Ishikawa (cell line): Measurements from ENCODE around the gene GRM7.

Experiments
- CEBPB ChIP-seq: IDR thresholded peaks from 2 replicates; pipeline ENCODE4 v1.6.1; 2012
- EGR1 ChIP-seq: IDR thresholded peaks from 2 replicates; pipeline ENCODE4 v1.6.1; 2012
- EP300 ChIP-seq: IDR thresholded peaks from 2 replicates; pipeline ENCODE4 v1.6.1; 2012; ENCODE audit warnings: borderline replicate concordance
- NFIC ChIP-seq: IDR thresholded peaks from 2 replicates; pipeline ENCODE4 v1.6.1; 2012
- RAD21 ChIP-seq: IDR thresholded peaks from 2 replicates; pipeline ENCODE4 v1.6.1; 2012; ENCODE audit warnings: low read depth
- TAF1 ChIP-seq: IDR thresholded peaks from 2 replicates; pipeline ENCODE4 v1.6.1; 2012; ENCODE audit warnings: low read depth, mild to moderate bottlenecking
- TCF12 ChIP-seq: IDR thresholded peaks from 2 replicates; pipeline ENCODE4 v1.6.1; 2012; ENCODE audit warnings: low read depth
- TEAD4 ChIP-seq: IDR thresholded peaks from 2 replicates; pipeline ENCODE4 v1.6.1; 2012
- YY1 ChIP-seq: IDR thresholded peaks from 2 replicates; pipeline ENCODE4 v1.6.1; 2012; ENCODE audit warnings: low read depth
- ZBTB7A ChIP-seq: IDR thresholded peaks from 2 replicates; pipeline ENCODE4 v1.6.1; 2012; ENCODE audit warnings: low read depth
- TF ChIP-seq, protein P1 (sequence below): IDR thresholded peaks from 2 replicates; pipeline ENCODE4 v1.6.1; 2012
- TF ChIP-seq, protein P2 (sequence below): IDR thresholded peaks from 2 replicates; pipeline ENCODE4 v1.6.1; 2012; ENCODE audit warnings: low read depth, mild to moderate bottlenecking
- TF ChIP-seq, protein P3 (sequence below): IDR thresholded peaks from 2 replicates; pipeline ENCODE4 v1.6.1; 2012

DNA sequence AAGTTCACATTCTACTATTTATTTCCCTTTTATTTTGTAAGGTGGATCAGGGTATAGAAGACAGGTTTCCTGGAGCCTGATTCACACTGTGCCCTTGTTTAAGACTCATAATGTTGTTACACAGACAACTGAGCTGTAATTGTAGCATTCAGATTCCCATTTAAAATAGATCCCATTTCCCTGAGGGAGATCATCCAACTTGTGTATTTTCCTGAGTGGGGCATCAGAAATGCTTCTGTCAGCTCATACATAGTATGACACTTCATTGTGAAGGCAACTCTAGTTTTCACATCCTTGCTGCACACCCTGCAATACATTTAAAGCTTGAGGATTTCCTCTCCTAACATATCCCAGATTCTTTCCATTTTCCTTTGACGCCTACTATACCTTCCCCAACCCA, 659.7 kb downstream of the GRM7 start:
- TF ChIP-seq TAF1: no peak
- TF ChIP-seq ZBTB7A: no peak
- TF ChIP-seq EP300: no peak
- no peak for TF ChIP-seq RAD21
- TF ChIP-seq, protein P1, sequence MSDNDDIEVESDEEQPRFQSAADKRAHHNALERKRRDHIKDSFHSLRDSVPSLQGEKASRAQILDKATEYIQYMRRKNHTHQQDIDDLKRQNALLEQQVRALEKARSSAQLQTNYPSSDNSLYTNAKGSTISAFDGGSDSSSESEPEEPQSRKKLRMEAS: no peak
- no peak for TF ChIP-seq CEBPB
- TF ChIP-seq, protein P2, sequence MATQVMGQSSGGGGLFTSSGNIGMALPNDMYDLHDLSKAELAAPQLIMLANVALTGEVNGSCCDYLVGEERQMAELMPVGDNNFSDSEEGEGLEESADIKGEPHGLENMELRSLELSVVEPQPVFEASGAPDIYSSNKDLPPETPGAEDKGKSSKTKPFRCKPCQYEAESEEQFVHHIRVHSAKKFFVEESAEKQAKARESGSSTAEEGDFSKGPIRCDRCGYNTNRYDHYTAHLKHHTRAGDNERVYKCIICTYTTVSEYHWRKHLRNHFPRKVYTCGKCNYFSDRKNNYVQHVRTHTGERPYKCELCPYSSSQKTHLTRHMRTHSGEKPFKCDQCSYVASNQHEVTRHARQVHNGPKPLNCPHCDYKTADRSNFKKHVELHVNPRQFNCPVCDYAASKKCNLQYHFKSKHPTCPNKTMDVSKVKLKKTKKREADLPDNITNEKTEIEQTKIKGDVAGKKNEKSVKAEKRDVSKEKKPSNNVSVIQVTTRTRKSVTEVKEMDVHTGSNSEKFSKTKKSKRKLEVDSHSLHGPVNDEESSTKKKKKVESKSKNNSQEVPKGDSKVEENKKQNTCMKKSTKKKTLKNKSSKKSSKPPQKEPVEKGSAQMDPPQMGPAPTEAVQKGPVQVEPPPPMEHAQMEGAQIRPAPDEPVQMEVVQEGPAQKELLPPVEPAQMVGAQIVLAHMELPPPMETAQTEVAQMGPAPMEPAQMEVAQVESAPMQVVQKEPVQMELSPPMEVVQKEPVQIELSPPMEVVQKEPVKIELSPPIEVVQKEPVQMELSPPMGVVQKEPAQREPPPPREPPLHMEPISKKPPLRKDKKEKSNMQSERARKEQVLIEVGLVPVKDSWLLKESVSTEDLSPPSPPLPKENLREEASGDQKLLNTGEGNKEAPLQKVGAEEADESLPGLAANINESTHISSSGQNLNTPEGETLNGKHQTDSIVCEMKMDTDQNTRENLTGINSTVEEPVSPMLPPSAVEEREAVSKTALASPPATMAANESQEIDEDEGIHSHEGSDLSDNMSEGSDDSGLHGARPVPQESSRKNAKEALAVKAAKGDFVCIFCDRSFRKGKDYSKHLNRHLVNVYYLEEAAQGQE: no peak
- TF ChIP-seq NFIC: no peak
- TF ChIP-seq YY1: no peak
- TF ChIP-seq TEAD4: no peak
- no peak for TF ChIP-seq TCF12
- no peak for TF ChIP-seq EGR1
- TF ChIP-seq, protein P3, sequence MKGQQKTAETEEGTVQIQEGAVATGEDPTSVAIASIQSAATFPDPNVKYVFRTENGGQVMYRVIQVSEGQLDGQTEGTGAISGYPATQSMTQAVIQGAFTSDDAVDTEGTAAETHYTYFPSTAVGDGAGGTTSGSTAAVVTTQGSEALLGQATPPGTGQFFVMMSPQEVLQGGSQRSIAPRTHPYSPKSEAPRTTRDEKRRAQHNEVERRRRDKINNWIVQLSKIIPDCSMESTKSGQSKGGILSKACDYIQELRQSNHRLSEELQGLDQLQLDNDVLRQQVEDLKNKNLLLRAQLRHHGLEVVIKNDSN: no peak
